PFSK-1 (cell line): ENCODE measurements around the gene CFAP57.

ENCODE experiments used
- FOXP2 ChIP-seq: optimal IDR thresholded peaks from 2 replicates; pipeline ENCODE3; 2011; ENCODE audit warnings: borderline replicate concordance, control low read depth, inconsistent platforms; ENCODE audit not compliant: insufficient read depth; ENCODE audit errors: extremely low read length, extremely low read depth
- POLR2AphosphoS5 ChIP-seq: IDR thresholded peaks from 2 replicates; pipeline ENCODE4 v1.6.1; 2012; ENCODE audit warnings: low read depth, mild to moderate bottlenecking, control low read depth, low read length, moderate library complexity
- REST ChIP-seq, 2 experiments: IDR thresholded peaks; 2 replicates each; pipeline versions ENCODE4 v1.6.1 to v1.8.0; 2011 to 2012; ENCODE audit warnings: low read depth in 2 of 2, low read length in 2 of 2, control low read depth in 1 of 2, inconsistent platforms in 1 of 2, mild to moderate bottlenecking in 1 of 2, moderate library complexity in 1 of 2; ENCODE audit not compliant: insufficient read depth in 1 of 2
- SIN3A ChIP-seq: IDR thresholded peaks from 2 replicates; pipeline ENCODE4 v1.6.1; 2012; ENCODE audit warnings: mild to moderate bottlenecking, low read length, moderate library complexity, borderline replicate concordance; ENCODE audit not compliant: insufficient read depth
- TAF1 ChIP-seq: IDR thresholded peaks from 2 replicates; pipeline ENCODE4 v1.6.1; 2012; ENCODE audit warnings: low read length, control low read depth, borderline replicate concordance; ENCODE audit not compliant: insufficient read depth

CFAP57 gene

GRCh38 chr1:43296207-43296606, 124.1 kb downstream of the CFAP57 start:
- no peak for TF ChIP-seq FOXP2
- TF ChIP-seq SIN3A: no peak
- no peak for TF ChIP-seq TAF1
- no peak for TF ChIP-seq POLR2AphosphoS5
- no peak for TF ChIP-seq REST (IDR thresholded peaks at IDR 0.05; ENCODE audit: insufficient read depth in 1 of 2, low read depth in 2 of 2, low read length in 2 of 2)

- TF ChIP-seq REST (IDR thresholded peaks at IDR 0.05; ENCODE audit: insufficient read depth in 1 of 2, low read depth in 2 of 2, low read length in 2 of 2) (no peak), TAF1 (no peak), FOXP2 (no peak), SIN3A (no peak), POLR2AphosphoS5 (no peak)
These were observed 125.9 kb downstream of the CFAP57 start for GRCh38 chr1:43298055-43298454.

GRCh38 chr1:43299101-43299500, 127.0 kb downstream of the CFAP57 start:
- TF ChIP-seq SIN3A (no peak), TAF1 (no peak), REST (IDR thresholded peaks at IDR 0.05; ENCODE audit: insufficient read depth in 1 of 2, low read depth in 2 of 2, low read length in 2 of 2) (no peak), POLR2AphosphoS5 (no peak), FOXP2 (no peak)

- TF ChIP-seq REST (IDR thresholded peaks at IDR 0.05; ENCODE audit: insufficient read depth in 1 of 2, low read depth in 2 of 2, low read length in 2 of 2) (no peak), FOXP2 (no peak), POLR2AphosphoS5 (peak; percentile 68; the same call in 1 of the 2 replicates), SIN3A (no peak), TAF1 (0 out of 2 replicates have a peak, but pooled peaks have one; percentile 48)
These were observed 128.4 kb downstream of the CFAP57 start, which contains the start of gene TIE1 for GRCh38 chr1:43300378-43301094. Gene TIE1 (plus strand): TSS chr1:43300982. CDS start chr1:43301072, 90 bp downstream.
